Parathyroid adenoma (tissue), 2 donors: ENCODE measurements around the gene SENP8.

Experiments used
- H2AFZ ChIP-seq: fragments of 300-600 bp; sonication (generic); one replicate; pipeline ENCODE4 v1.7.0; 2017; ENCODE audit warnings: antibody characterized with exemption, mild to moderate bottlenecking
- H3K27ac ChIP-seq: fragments of 300-600 bp; sonication (generic); one replicate; pipeline ENCODE4 v1.7.0; 2017
- H3K27me3 ChIP-seq: fragments of 300-600 bp; sonication (generic); one replicate; pipeline ENCODE4 v1.7.0; 2017; ENCODE audit warnings: low read length; ENCODE audit not compliant: control insufficient read depth, insufficient read depth
- H3K36me3 ChIP-seq: fragments of 300-600 bp; sonication (generic); one replicate; pipeline ENCODE4 v1.7.0; 2017; ENCODE audit warnings: low read length; ENCODE audit not compliant: control insufficient read depth, insufficient read depth
- H3K4me1 ChIP-seq: fragments of 300-600 bp; sonication (generic); one replicate; pipeline ENCODE4 v1.7.0; 2017; ENCODE audit warnings: control low read depth
- H3K4me2 ChIP-seq: fragments of 300-600 bp; sonication (generic); one replicate; pipeline ENCODE4 v1.7.0; 2017; ENCODE audit warnings: low read length
- H3K4me3 ChIP-seq: fragments of 300-600 bp; sonication (generic); one replicate; pipeline ENCODE4 v1.7.0; 2017; ENCODE audit warnings: low read depth, low read length
- H3K79me2 ChIP-seq: fragments of 300-600 bp; sonication (generic); one replicate; pipeline ENCODE4 v1.7.0; 2017; ENCODE audit warnings: control low read depth
- H3K9ac ChIP-seq: fragments of 300-600 bp; sonication (generic); one replicate; pipeline ENCODE4 v1.7.0; 2017; ENCODE audit warnings: mild to moderate bottlenecking
- H3K9me3 ChIP-seq: fragments of 300-600 bp; sonication (generic); one replicate; pipeline ENCODE4 v1.7.0; 2017; ENCODE audit warnings: low read length; ENCODE audit not compliant: control insufficient read depth
- CTCF ChIP-seq: fragments of 300-600 bp; sonication (generic); IDR thresholded peaks from one replicate; pipeline ENCODE4 v1.7.0; 2017; ENCODE audit warnings: antibody characterized with exemption, mild to moderate bottlenecking
- donor health status: primary hyperparathyroidism.

The SENP8 gene

GRCh38 chr15:72166716-72167417 lies 48.7 kb downstream of the SENP8 start:
- H3K4me3 ChIP-seq = no peak overlapping the region
- H3K27ac ChIP-seq = no peak overlapping the region

DNA sequence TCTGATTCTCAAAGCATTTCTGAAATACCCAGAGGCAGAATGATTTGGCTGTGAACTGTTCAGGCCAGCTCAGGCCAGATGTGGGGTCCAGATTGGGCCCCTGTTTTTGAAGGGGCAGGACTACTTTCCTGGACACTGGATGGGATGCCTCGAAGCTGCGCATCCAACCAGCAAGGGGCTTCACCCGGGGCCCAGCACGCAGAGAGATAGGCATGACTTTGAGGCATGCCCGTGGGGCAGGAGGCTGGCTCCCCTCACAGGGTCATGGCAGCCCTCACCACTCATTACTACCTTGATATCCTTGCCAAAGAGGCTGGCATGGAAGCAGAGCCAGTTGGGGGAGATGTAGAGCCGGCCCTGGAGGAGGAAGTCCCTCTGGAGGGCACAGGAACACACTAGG lies 49.2 kb downstream of the SENP8 start:
- H3K27ac ChIP-seq = no peak overlapping the region
- no peaks in the 10 kb centered on the region for H3K36me3 ChIP-seq
- no peak overlapping the region for H3K9ac ChIP-seq

More at GRCh38 chr15:72166716-72167417, 48.7 kb downstream of the SENP8 start:
- H3K9me3 ChIP-seq = no peaks in the 10 kb centered on the region
- no peak overlapping the region for H2AFZ ChIP-seq
- no peak for TF ChIP-seq CTCF
- H3K79me2 ChIP-seq = no peaks in the 10 kb centered on the region
- no peaks in the 10 kb centered on the region for H3K27me3 ChIP-seq
- no peaks in the 10 kb centered on the region for H3K4me1 ChIP-seq
- H3K9ac ChIP-seq = no peak overlapping the region
- H3K4me2 ChIP-seq = no peak overlapping the region
- no peaks in the 10 kb centered on the region for H3K36me3 ChIP-seq

DNA sequence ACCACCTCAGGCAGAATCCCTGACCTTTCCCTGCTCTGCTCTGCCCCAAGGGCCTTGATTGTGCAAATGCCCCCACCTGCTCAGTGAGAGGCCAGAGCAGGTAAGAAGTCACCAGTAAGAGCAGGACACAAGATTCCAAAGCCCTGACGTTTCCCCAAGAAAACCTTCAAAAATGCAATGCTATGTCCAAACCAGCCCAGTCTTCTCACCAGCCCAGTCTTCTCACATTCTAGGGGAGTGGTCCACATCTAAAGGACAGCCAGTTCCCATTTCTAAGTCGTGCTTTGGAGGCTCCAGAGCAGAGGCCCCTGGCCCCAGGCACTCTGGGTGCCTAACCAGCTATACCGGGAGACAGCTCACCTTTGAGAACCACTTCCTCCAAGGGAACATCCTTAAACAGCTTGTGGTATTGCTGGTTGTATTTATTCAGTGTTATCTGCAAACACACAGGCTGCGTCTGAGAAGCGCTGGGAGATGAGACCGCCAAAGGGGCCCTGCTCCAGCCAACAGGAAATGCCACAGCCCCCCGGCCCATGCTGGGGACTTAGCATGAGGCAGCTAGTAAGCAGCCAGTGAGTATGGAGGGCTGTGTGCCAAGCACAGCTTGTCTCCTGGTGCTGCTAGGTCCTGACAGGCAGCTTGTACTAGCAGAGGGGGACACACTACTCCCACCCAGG lies 50.1 kb downstream of the SENP8 start:
- no peak overlapping the region for H3K4me3 ChIP-seq
- no peaks in the 10 kb centered on the region for H3K27me3 ChIP-seq
- no peaks in the 10 kb centered on the region for H3K79me2 ChIP-seq
- no peak for TF ChIP-seq CTCF
- H3K36me3 ChIP-seq = no peaks in the 10 kb centered on the region
- H3K9me3 ChIP-seq = no peaks in the 10 kb centered on the region
- H3K4me2 ChIP-seq = no peak overlapping the region
- no peaks in the 10 kb centered on the region for H3K4me1 ChIP-seq
- H2AFZ ChIP-seq = no peak overlapping the region
- no peak overlapping the region for H3K27ac ChIP-seq
- H3K9ac ChIP-seq = no peak overlapping the region

More for the DNA sequence above, 49.2 kb downstream of the SENP8 start:
- H3K4me1 ChIP-seq = no peaks in the 10 kb centered on the region
- H3K27me3 ChIP-seq = no peaks in the 10 kb centered on the region
- no peaks in the 10 kb centered on the region for H3K9me3 ChIP-seq
- TF ChIP-seq CTCF = no peak
- no peak overlapping the region for H3K4me3 ChIP-seq
- no peak overlapping the region for H3K4me2 ChIP-seq
- no peaks in the 10 kb centered on the region for H3K79me2 ChIP-seq
- no peak overlapping the region for H2AFZ ChIP-seq

DNA sequence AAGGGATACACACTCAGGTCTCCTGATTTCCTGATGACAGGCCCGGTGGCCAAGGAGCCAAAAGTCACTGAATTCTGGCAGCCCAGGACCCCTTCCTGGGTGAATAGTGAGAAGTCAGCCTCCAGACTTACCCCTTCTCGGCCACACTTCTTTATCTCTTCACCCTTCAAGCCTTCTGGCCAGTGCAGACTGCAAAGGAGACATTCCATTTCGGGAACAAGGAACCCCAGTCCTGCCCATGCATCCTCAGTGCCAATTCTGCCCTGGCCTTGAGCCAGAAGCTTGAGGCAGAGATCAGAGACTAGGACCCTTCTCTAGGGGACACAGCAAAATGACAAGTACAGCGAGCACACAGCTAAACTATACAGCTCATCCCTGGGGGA lies 50.6 kb downstream of the SENP8 start:
- Histone ChIP-seq H3K36me3 (no peaks in the 10 kb centered on the region), H3K27ac (no peak overlapping the region), H3K4me1 (no peaks in the 10 kb centered on the region), H2AFZ (no peak overlapping the region), H3K9ac (no peak overlapping the region), H3K79me2 (no peaks in the 10 kb centered on the region), H3K27me3 (no peaks in the 10 kb centered on the region), H3K9me3 (no peaks in the 10 kb centered on the region), H3K4me2 (no peak overlapping the region), H3K4me3 (no peak overlapping the region)
- TF ChIP-seq CTCF = no peak
